Transverse colon (tissue), 4 donors: ENCODE results near the gene LRFN2.

Experiments
- EP300 ChIP-seq: sonication (generic); formaldehyde crosslinking; IDR thresholded peaks from one replicate; pipeline ENCODE4 v1.6.1; 2017; ENCODE audit warnings: antibody characterized with exemption, low read depth
- POLR2A ChIP-seq: fragments of 450-650 bp; IDR thresholded peaks from one replicate; pipeline ENCODE4 v1.6.1; 2016; ENCODE audit warnings: antibody characterized with exemption, mild to moderate bottlenecking, moderate library complexity
- POLR2AphosphoS5 ChIP-seq, 3 donors: sonication (generic); formaldehyde crosslinking; IDR thresholded peaks; one replicate each; pipeline ENCODE4 v1.6.1; 2016; ENCODE audit warnings: antibody characterized with exemption in 3 of 3
- TF ChIP-seq, protein P1 (sequence below), 5 experiments: fragments of 200-600 bp in 3 of 5; fragments of 450-650 bp in 2 of 5; sonication (generic) in 3 of 5; IDR thresholded peaks; 1 replicate in 2 of 5; 2 replicates in 3 of 5; pipeline ENCODE4 v1.5.1; 2016 to 2017; ENCODE audit warnings: antibody characterized with exemption in 5 of 5, inconsistent platforms in 3 of 5, mild to moderate bottlenecking in 2 of 5, moderate library complexity in 1 of 5

DNA sequence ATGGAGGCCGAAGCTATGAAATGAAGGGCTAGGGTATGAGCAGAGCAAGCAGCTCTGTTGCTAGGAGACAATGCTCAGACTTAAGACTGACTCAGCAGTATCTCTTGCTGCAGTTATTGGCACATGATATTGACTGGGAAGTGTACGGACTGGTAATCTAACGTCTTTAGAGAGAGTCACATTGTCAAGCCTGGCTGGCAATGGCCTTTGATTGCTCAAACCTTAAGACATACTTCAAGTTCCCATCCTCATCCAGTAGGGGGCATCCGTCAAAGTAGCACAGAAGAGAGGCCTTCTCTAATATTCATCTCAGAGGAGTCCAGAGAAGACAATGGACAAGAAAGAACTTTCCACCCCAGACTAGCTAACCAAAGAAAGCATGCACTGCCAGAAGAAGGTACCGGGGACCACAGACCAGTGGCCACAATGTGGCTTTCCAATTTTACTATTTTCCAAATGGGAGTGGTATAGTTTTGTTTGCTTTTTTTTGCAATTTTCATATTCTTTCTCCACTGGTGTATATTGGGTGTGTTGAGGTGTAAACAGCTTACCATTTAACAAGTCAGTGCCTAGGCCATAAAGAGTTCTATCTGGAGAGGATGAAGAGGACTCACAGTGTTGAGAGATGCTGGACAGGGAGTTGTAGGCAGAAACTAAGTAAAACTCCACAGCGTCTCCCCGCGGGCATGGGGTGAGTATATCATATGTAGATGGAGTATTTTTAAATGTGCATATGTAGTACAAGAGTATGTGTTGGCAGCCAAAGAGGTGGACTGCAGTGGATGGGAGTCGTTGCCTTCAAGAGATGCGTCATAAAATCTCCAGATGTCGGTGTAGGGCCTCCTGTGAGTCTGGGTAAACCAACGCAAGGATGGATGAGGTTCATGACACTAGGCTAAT, 36.7 kb downstream of the LRFN2 start:
- TF ChIP-seq, protein P1, sequence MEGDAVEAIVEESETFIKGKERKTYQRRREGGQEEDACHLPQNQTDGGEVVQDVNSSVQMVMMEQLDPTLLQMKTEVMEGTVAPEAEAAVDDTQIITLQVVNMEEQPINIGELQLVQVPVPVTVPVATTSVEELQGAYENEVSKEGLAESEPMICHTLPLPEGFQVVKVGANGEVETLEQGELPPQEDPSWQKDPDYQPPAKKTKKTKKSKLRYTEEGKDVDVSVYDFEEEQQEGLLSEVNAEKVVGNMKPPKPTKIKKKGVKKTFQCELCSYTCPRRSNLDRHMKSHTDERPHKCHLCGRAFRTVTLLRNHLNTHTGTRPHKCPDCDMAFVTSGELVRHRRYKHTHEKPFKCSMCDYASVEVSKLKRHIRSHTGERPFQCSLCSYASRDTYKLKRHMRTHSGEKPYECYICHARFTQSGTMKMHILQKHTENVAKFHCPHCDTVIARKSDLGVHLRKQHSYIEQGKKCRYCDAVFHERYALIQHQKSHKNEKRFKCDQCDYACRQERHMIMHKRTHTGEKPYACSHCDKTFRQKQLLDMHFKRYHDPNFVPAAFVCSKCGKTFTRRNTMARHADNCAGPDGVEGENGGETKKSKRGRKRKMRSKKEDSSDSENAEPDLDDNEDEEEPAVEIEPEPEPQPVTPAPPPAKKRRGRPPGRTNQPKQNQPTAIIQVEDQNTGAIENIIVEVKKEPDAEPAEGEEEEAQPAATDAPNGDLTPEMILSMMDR (IDR thresholded peaks at IDR 0.05), result peak; percentile 39 to 55 (median 51)
- TF ChIP-seq POLR2A, result no peak
- no peak for TF ChIP-seq POLR2AphosphoS5 (IDR thresholded peaks at IDR 0.05)
- no peak for TF ChIP-seq EP300
